T-helper 2 cell treated with Interferon-gamma antibody and Interleukin-4, amounts not matched to agents 5 μg/mL and 100 μg/mL, for 36 hours (primary cell): ENCODE data around the gene SLC17A7.
"Not testable (repeated sequence)": the region's sequence is repeated elsewhere in the genome, so short reads cannot be mapped to it uniquely, and the experiment has no call there.

Experiments used
- DNase-seq: peaks from one replicate; pipeline ENCODE4 v3.0.0; 2021; ENCODE audit warnings: low spot score
- H3K27ac Mint-ChIP-seq: one replicate; pipeline ENCODE4 v1.8.0; 2021; ENCODE audit warnings: mild to moderate bottlenecking, mixed read lengths
- H3K27me3 Mint-ChIP-seq: one replicate; pipeline ENCODE4 v1.8.0; 2021; ENCODE audit warnings: low read depth, mixed read lengths
- H3K36me3 Mint-ChIP-seq: one replicate; pipeline ENCODE4 v1.8.0; 2021; ENCODE audit warnings: low read depth, mixed read lengths
- H3K4me1 Mint-ChIP-seq: one replicate; pipeline ENCODE4 v1.8.0; 2021; ENCODE audit warnings: low read depth, mixed read lengths
- H3K4me3 Mint-ChIP-seq: one replicate; pipeline ENCODE4 v1.8.0; 2022; ENCODE audit warnings: mild to moderate bottlenecking, moderate library complexity, mixed read lengths
- H3K9me3 Mint-ChIP-seq: one replicate; pipeline ENCODE4 v1.8.0; 2021; ENCODE audit warnings: mixed read lengths

SLC17A7 gene

DNA sequence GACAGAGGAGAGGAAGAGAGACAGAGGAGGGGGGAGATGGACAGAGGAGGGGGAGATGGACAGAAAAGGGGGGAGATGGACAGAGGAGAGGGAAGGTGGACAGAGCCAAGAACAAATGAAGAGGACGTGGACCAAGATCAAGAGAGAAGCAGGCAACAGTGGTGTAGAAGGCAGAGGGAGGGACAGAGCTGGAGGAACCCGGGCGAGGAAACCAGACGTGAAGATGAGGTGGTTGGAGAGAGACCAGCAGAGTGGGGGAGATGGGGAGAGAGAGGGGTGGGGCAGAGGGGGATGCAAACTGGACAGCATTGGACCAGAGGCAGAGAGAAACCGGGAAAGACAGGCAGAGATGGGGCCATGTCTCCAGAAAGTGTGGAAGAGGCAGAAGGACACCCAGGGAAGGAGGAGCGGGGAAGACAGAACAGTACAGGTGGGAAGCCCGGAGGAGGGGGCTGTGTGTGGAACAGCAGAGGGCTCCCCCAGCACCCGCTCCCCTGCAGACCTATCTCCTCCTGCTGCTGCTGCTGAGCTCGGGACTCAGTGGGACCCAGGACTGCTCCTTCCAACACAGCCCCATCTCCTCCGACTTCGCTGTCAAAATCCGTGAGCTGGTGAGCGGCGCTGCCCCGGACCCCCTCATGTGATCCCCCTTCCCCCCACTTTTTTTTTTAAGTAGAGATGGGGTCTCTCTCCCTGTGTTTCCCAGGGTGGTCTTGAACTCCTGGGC is 34.0 kb upstream of the SLC17A7 start:
- peak overlapping the region; percentile 91 for H3K27ac Mint-ChIP-seq
- no peak for DNase-seq
- no peaks in the 10 kb centered on the region for H3K27me3 Mint-ChIP-seq
- peaks cover 40% of the 10 kb centered on the region for H3K36me3 Mint-ChIP-seq
- H3K4me3 Mint-ChIP-seq, result peak overlapping the region; percentile 99
- H3K9me3 Mint-ChIP-seq, result no peaks in the 10 kb centered on the region
- peaks cover 32% of the 10 kb centered on the region for H3K4me1 Mint-ChIP-seq

DNA sequence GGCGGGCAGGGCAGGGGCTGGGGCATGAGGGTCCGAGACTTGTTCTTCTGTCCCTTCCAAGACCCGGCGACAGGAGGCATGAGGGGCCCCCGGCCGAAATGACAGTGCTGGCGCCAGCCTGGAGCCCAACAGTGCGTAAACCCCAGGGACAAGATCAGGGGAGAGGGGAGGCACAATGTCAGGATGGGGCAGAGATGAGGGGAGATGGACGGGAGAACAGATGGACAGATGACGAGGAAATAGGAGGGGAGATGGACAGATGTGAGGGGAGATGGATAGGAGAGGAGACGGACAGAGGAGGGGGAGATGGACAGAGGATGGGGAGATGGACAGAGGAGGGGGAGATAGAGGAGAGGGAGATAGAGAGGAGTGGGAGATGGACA is 33.2 kb upstream of the SLC17A7 start:
- Mint-ChIP-seq H3K27ac (peak overlapping the region; percentile 91), H3K36me3 (peaks cover 35% of the 10 kb centered on the region), H3K4me1 (peaks cover 39% of the 10 kb centered on the region), H3K4me3 (peak overlapping the region; percentile 99), H3K9me3 (no peaks in the 10 kb centered on the region), H3K27me3 (no peaks in the 10 kb centered on the region)
- DNase-seq, result no peak

DNA sequence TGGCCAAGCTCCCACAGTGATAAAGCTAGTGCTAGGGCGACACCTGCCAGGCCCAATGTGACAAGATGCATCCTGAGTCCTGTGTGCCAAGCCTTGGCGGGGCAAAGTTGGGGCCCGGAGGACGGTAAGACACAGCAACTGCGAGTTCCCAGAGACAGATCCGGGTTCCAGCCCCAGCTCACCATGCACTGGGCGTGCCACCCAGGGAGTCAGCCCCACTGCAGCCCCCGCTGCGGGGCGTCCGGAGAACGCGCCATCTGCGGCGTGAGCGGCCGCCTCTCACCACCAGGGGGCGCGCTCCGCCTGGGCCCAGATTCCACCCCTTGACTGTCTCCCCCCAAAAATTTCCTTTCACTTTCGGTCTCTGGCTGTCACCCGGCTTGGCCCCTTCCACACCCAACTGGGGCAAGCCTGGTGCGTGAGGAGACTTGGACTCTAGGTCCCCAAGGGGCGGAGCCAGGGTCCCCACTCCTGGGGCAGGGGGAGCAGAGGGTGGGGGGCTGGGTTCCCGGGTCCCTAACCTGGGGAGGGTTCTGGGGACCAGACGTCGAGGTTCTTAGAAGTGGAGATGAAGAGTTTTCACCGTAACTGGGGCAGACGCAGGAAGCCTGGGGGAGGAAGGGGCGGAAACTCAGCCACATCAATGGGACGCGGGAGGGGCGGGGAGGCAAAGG is 32.7 kb upstream of the SLC17A7 start, which contains the start of gene FLT3LG:
Gene FLT3LG, plus strand, starts transcription at position 348 of the 674 bp plus-strand sequence. CDS start 425 bp downstream, outside the sequence.
- no peaks in the 10 kb centered on the region for H3K27me3 Mint-ChIP-seq

DNA sequence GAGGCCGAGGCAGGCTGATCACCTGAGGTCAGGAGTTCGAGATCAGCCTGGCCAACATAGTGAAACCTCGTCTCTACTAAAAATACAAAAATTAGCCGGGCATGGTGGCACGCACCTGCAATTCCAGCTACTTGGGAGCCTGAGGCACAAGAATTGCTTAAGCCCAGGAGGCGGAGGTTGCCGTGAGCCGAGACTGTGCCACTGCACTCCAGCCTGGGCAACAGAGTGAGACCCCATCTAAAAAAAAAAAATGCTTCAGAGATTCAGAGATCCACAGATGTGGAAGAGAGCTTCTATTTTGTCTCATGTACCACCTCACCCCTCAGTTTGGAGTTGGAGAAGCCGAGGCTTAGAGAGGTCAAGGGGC is 32.2 kb upstream of the SLC17A7 start:
- Mint-ChIP-seq H3K36me3 (peaks cover 36% of the 10 kb centered on the region), H3K4me1 (peaks cover 44% of the 10 kb centered on the region), H3K27ac (peak overlapping the region; percentile 91), H3K4me3 (peak overlapping the region; percentile 99)
- DNase-seq, H3K9me3 Mint-ChIP-seq, H3K27me3 Mint-ChIP-seq: not testable (repeated sequence)

More for the DNA sequence above, 32.7 kb upstream of the SLC17A7 start, which contains the start of gene FLT3LG:
- peak within 1 kb of the TSS; percentile 99 for H3K4me3 Mint-ChIP-seq
- H3K9me3 Mint-ChIP-seq, result no peaks in the 10 kb centered on the region
- peaks cover 34% of the 10 kb centered on the region for H3K36me3 Mint-ChIP-seq
- peak within 1 kb of the TSS; percentile 91 for H3K27ac Mint-ChIP-seq
- peaks cover 41% of the 10 kb centered on the region for H3K4me1 Mint-ChIP-seq
- peak; percentile 90 for DNase-seq

DNA sequence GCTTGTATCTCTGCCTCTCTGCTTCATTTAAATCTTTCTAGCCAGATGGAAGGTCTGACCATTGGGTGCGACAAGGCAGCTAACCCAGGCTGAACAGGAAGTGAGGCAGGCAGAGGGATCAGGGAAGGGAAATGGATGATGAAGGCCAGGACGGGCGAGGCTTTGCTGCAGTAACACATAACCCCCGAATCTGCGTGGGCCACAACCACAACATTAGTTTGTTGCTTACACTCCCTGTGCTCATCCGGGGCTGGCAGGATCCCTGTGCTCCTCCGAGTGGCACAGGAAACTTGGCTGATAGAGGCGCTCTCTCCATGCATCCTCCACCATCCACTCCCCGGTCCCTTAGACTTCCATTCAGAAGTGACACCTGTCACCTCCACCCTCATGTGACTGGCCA is 31.6 kb upstream of the SLC17A7 start:
- H3K27ac Mint-ChIP-seq, result peak overlapping the region; percentile 91

DNA sequence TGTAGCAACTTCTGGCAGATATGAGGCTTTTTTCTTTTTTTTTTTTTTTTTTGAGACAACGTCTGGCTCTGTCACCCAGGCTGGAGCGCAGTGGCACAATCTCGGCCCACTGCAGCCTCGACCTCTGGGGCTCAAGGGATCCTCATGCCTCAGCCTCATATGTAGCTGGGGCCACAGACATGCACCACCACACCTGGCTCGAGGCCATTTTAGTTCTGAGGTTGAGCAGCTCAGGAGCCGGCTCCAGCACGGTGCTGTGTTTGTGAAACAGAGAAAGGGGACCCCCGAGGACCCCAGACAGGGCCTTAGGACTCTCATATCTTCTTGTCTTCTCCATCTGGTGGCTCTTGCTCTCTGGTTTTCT is 29.3 kb upstream of the SLC17A7 start:
- Mint-ChIP-seq H3K27ac (peak overlapping the region; percentile 100), H3K9me3 (no peaks in the 10 kb centered on the region), H3K4me3 (peak overlapping the region; percentile 63), H3K36me3 (peaks cover 21% of the 10 kb centered on the region), H3K27me3 (no peaks in the 10 kb centered on the region), H3K4me1 (peaks cover 38% of the 10 kb centered on the region)
- no peak for DNase-seq

More for the DNA sequence above, 31.6 kb upstream of the SLC17A7 start:
- Mint-ChIP-seq H3K4me3 (peak overlapping the region; percentile 99), H3K4me1 (peaks cover 44% of the 10 kb centered on the region), H3K36me3 (peaks cover 36% of the 10 kb centered on the region), H3K9me3 (no peaks in the 10 kb centered on the region), H3K27me3 (no peaks in the 10 kb centered on the region)
- DNase-seq, result no peak

DNA sequence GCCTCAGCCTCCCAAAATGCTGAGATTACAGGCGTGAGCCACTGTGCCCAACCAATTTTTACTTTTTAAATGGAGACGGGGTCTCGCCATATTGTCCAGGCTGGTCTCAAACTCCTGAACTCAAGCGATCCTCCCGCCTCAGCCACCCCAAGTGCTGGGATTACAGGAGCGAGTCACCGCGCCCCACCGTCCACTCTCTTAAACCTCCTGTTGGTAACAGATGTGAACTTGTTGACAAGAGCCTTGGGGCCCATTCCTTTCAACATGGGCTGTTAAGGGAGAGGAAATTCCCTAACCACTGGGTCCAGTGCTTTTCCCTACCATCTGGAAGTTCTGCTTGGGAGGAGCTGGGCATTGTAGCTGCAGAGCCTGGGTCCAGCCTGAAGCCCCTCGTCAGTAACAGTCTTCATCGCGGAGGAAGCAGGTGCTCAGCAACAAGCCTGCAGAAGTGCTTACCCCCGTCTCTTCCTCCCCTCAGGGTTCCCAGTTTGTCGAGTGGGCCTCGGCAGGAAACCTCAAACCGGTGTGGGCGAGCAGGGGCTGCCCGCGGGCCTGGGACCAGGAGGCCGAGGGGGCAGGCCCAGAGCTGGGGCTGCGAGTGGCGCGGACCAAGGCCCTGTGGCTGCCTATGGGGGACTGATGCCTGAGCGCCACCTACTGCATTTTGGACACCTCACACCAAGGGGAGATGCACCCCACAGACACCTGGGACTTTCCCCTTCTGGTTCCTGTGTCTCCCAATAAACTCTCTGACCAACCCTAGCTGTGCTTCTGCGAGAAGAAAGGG is 28.7 kb upstream of the SLC17A7 start:
- Mint-ChIP-seq H3K36me3 (peaks cover 19% of the 10 kb centered on the region), H3K9me3 (no peaks in the 10 kb centered on the region), H3K4me3 (peak overlapping the region; percentile 63), H3K27me3 (no peaks in the 10 kb centered on the region), H3K4me1 (peaks cover 36% of the 10 kb centered on the region), H3K27ac (peak overlapping the region; percentile 100)
- DNase-seq, result peak; percentile 90

- peak overlapping the region; percentile 90 for H3K4me3 Mint-ChIP-seq
- H3K27ac Mint-ChIP-seq, result peak overlapping the region; percentile 100
- H3K4me1 Mint-ChIP-seq, result peaks cover 36% of the 10 kb centered on the region
- no peaks in the 10 kb centered on the region for H3K9me3 Mint-ChIP-seq
- peak; percentile 89 for DNase-seq
- peaks cover 16% of the 10 kb centered on the region for H3K36me3 Mint-ChIP-seq
- no peaks in the 10 kb centered on the region for H3K27me3 Mint-ChIP-seq
These were observed 27.6 kb upstream of the SLC17A7 start for GRCh38 chr19:49468746-49469447.

DNA sequence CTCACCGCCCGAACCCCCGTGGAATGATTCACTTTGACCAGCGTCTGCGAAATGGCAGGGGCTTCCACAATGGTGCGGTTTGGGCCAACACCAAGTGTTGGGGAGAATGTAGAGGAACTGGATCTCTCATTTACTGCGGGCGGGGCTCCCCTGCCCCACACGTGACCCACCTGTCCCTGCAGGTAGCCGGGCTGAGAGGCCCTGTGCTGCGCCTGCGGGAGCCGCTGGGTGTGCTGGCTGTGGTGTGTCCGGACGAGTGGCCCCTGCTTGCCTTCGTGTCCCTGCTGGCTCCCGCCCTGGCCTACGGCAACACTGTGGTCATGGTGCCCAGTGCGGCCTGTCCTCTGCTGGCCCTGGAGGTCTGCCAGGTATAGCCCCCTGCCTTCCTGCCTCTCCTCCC is 26.9 kb upstream of the SLC17A7 start:
- Mint-ChIP-seq H3K36me3 (peaks cover 16% of the 10 kb centered on the region), H3K27ac (peak overlapping the region; percentile 100), H3K4me3 (peak overlapping the region; percentile 90), H3K9me3 (no peaks in the 10 kb centered on the region), H3K27me3 (no peaks in the 10 kb centered on the region), H3K4me1 (peaks cover 32% of the 10 kb centered on the region)
- DNase-seq, result no peak

- no peak for DNase-seq
- no peaks in the 10 kb centered on the region for H3K27me3 Mint-ChIP-seq
- H3K27ac Mint-ChIP-seq, result peak overlapping the region; percentile 20
- no peak overlapping the region for H3K4me3 Mint-ChIP-seq
- peaks cover 18% of the 10 kb centered on the region for H3K36me3 Mint-ChIP-seq
- H3K9me3 Mint-ChIP-seq, result no peaks in the 10 kb centered on the region
- H3K4me1 Mint-ChIP-seq, result peaks cover 12% of the 10 kb centered on the region
These were observed 24.0 kb upstream of the SLC17A7 start for GRCh38 chr19:49465371-49465770.

- Mint-ChIP-seq H3K9me3 (no peaks in the 10 kb centered on the region), H3K36me3 (peaks cover 25% of the 10 kb centered on the region), H3K27me3 (no peaks in the 10 kb centered on the region), H3K4me3 (no peak overlapping the region), H3K4me1 (peaks cover 4% of the 10 kb centered on the region), H3K27ac (no peak overlapping the region)
- no peak for DNase-seq
These were observed 22.8 kb upstream of the SLC17A7 start for GRCh38 chr19:49463960-49464740.

GRCh38 chr19:49462492-49462891 is 21.2 kb upstream of the SLC17A7 start:
- DNase-seq, result no peak
- no peaks in the 10 kb centered on the region for H3K27me3 Mint-ChIP-seq
- no peak overlapping the region for H3K4me3 Mint-ChIP-seq
- H3K27ac Mint-ChIP-seq, result no peak overlapping the region
- peaks cover 21% of the 10 kb centered on the region for H3K36me3 Mint-ChIP-seq
- no peaks in the 10 kb centered on the region for H3K9me3 Mint-ChIP-seq
- peaks cover 7% of the 10 kb centered on the region for H3K4me1 Mint-ChIP-seq

DNA sequence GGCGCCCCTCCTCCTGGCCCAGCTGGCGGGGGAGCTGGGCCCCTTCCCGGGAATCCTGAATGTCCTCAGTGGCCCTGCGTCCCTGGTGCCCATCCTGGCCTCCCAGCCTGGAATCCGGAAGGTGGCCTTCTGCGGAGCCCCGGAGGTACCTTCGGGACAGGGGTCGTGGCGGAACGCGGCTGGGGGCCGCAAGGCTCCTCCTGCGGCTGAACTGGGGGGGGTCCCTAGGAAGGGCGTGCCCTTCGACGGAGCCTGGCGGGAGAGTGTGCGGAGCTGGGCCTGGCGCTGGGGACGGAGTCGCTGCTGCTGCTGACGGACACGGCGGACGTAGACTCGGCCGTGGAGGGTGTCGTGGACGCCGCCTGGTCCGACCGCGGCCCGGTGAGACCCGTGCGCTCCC is 20.3 kb upstream of the SLC17A7 start:
- H3K27ac Mint-ChIP-seq, result no peak overlapping the region
- H3K4me1 Mint-ChIP-seq, result peaks cover 9% of the 10 kb centered on the region
- H3K4me3 Mint-ChIP-seq, result no peak overlapping the region
- peaks cover 25% of the 10 kb centered on the region for H3K36me3 Mint-ChIP-seq
- H3K27me3 Mint-ChIP-seq, result no peaks in the 10 kb centered on the region
- no peaks in the 10 kb centered on the region for H3K9me3 Mint-ChIP-seq
- DNase-seq, result no peak
